ENCODE measurements around the gene GYPC. TPM values are rescaled to one million over a fixed set of nuclear protein-coding genes. Genes with fewer than 3 reads are reported as not detected.

The GYPC gene
- total RNA-seq, 2 experiments from 2014 or later: 148 to 157 TPM

- Histone ChIP-seq H3K4me1 (ENCODE audit: insufficient read depth, low read length) (no peaks in the 10 kb centered on the region), H3K27me3 (ENCODE audit: control insufficient read depth in 1 of 2, insufficient read depth in 2 of 2, low read length in 2 of 2) (no peaks in the 10 kb centered on the region), H3K27ac (ENCODE audit: low read depth in 1 of 2, low read length in 2 of 2) (no peak overlapping the region), H3K9me3 (ENCODE audit: control insufficient read depth in 1 of 2, insufficient read depth in 1 of 2, low read length in 2 of 2) (peaks cover 4 to 12% of the 10 kb centered on the region in 2 experiments), H3K36me3 (ENCODE audit: insufficient read depth, low read length) (no peaks in the 10 kb centered on the region), H3K4me3 (ENCODE audit: low read length) (no peak overlapping the region)
- no peak overlapping the region for H3K4me3 Mint-ChIP-seq
- intact Hi-C loops (cut with DNase I, micrococcal nuclease): no loop called here
- peaks cover 4% of the 10 kb centered on the region for H3K9me3 Mint-ChIP-seq
- DNase-seq (peak in 1 of 14 experiments; percentile 20), ATAC-seq (ENCODE audit: poor library complexity) (no peak)
- H3K36me3 Mint-ChIP-seq (ENCODE audit: low read depth): peaks cover 5% of the 10 kb centered on the region
- ChIA-PET POLR2A (interaction anchor here (0.6 kb wide), 1 partner anchor 42 kb away, joined by 3 read pairs; no protein-coding TSS in a partner anchor), CTCF (no interaction called here)
- no peak overlapping the region for H3K27ac Mint-ChIP-seq
- H3K27me3 Mint-ChIP-seq: no peaks in the 10 kb centered on the region
- no peak for TF ChIP-seq CTCF (IDR thresholded peaks at IDR 0.05)
- no peaks in the 10 kb centered on the region for H3K4me1 Mint-ChIP-seq (ENCODE audit: low read depth)
Observed at GRCh38 chr2:126720638-126721037, 64.7 kb downstream of the GYPC start.

DNA sequence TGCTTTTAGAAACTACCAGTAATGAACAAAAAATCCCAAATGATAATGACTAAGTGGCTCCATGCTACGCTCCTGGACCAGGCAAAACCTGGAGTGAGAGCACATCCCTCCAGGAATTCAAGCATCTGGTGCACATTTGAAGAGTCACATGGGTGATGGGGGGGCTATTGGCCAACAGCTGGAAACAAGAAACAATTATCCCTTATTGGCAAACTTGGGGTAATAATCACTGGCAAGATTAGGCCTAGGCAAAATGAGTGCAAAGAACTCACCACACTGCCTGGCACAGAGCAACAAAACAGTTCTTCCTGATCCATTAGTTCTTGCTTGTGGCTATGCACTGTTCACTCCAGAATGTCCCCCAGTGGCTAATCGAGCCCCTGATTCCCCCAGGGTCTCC lies 66.1 kb downstream of the GYPC start:
- ChIA-PET POLR2A (no interaction called here), CTCF (no interaction called here)
- no peak for DNase-seq

DNA sequence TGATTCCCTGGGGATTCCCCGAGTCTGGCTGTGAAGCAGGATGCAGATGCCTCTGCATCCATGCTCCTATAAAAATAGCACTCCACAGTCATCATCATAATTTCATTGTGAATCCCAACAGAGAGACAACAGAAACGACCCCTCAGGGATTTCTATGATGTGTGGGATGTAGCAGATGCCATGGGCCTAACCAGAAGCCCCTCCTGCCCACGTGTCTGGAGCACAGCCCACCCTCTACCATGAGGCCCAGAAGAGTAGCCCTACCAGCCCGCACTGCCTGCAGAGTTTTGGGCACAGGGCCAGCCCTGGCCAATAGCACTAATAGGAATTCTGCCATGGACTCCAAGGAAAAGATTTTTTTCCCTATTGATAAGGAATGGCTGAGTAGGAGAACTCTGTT lies 66.6 kb downstream of the GYPC start:
- CTCF ChIA-PET: no interaction called here

More for the DNA sequence above, 66.1 kb downstream of the GYPC start:
- Mint-ChIP-seq H3K4me1 (ENCODE audit: low read depth) (no peaks in the 10 kb centered on the region), H3K9me3 (peaks cover 10% of the 10 kb centered on the region), H3K36me3 (ENCODE audit: low read depth) (peaks cover 5% of the 10 kb centered on the region), H3K4me3 (no peak overlapping the region), H3K27me3 (no peaks in the 10 kb centered on the region), H3K27ac (no peak overlapping the region)
- H3K9me3 ChIP-seq (ENCODE audit: control insufficient read depth in 1 of 2, insufficient read depth in 1 of 2, low read length in 2 of 2): peaks cover 4 to 18% of the 10 kb centered on the region in 2 experiments
- H3K36me3 ChIP-seq (ENCODE audit: insufficient read depth, low read length): no peaks in the 10 kb centered on the region
- ATAC-seq (ENCODE audit: poor library complexity): no peak
- TF ChIP-seq CTCF (IDR thresholded peaks at IDR 0.05): no peak
- no peak overlapping the region for H3K27ac ChIP-seq (ENCODE audit: low read depth in 1 of 2, low read length in 2 of 2)
- H3K27me3 ChIP-seq (ENCODE audit: control insufficient read depth in 1 of 2, insufficient read depth in 2 of 2, low read length in 2 of 2): no peaks in the 10 kb centered on the region
- H3K4me1 ChIP-seq (ENCODE audit: insufficient read depth, low read length): no peaks in the 10 kb centered on the region
- no peak overlapping the region for H3K4me3 ChIP-seq (ENCODE audit: low read length)
- intact Hi-C loops (cut with DNase I, micrococcal nuclease): no loop called here

More for the DNA sequence above, 66.6 kb downstream of the GYPC start:
- Histone ChIP-seq H3K27ac (ENCODE audit: low read depth in 1 of 2, low read length in 2 of 2) (no peak overlapping the region), H3K9me3 (ENCODE audit: control insufficient read depth in 1 of 2, insufficient read depth in 1 of 2, low read length in 2 of 2) (peaks cover 4 to 18% of the 10 kb centered on the region in 2 experiments), H3K4me1 (ENCODE audit: insufficient read depth, low read length) (no peaks in the 10 kb centered on the region), H3K4me3 (ENCODE audit: low read length) (no peak overlapping the region), H3K27me3 (ENCODE audit: control insufficient read depth in 1 of 2, insufficient read depth in 2 of 2, low read length in 2 of 2) (no peaks in the 10 kb centered on the region), H3K36me3 (ENCODE audit: insufficient read depth, low read length) (no peaks in the 10 kb centered on the region)
- ATAC-seq (ENCODE audit: poor library complexity) (no peak), DNase-seq (no peak)
- Mint-ChIP-seq H3K27me3 (no peaks in the 10 kb centered on the region), H3K4me3 (no peak overlapping the region), H3K4me1 (ENCODE audit: low read depth) (no peaks in the 10 kb centered on the region), H3K27ac (no peak overlapping the region), H3K36me3 (ENCODE audit: low read depth) (peaks cover 5% of the 10 kb centered on the region), H3K9me3 (peaks cover 10% of the 10 kb centered on the region)
- intact Hi-C loops (cut with DNase I, micrococcal nuclease): no loop called here
- no peak for TF ChIP-seq CTCF (IDR thresholded peaks at IDR 0.05)
- POLR2A ChIA-PET: no interaction called here

All from CD4-positive, alpha-beta T cell (primary cell).